Adrenal gland (tissue), 5 donors: ENCODE data around the gene CNKSR1.

Experiments used
- POLR2A ChIP-seq, 2 donors: fragments of 450-650 bp; IDR thresholded peaks; one replicate each; pipeline ENCODE4 v1.6.1; 2017; ENCODE audit warnings: antibody characterized with exemption in 2 of 2, mild to moderate bottlenecking in 2 of 2, moderate library complexity in 1 of 2
- TF ChIP-seq, protein P1 (sequence below), 6 experiments: fragments of 450-650 bp in 4 of 6; fragments of 200-600 bp in 2 of 6; sonication (generic) in 1 of 6; IDR thresholded peaks; 1 replicate in 5 of 6; 2 replicates in 1 of 6; pipeline versions ENCODE4 v1.5.1 to v1.8.0; 2016 to 2021; ENCODE audit warnings: antibody characterized with exemption in 6 of 6, mild to moderate bottlenecking in 2 of 6, moderate library complexity in 1 of 6
- donor health status: DM: no; HTN: no; CAD: no.

DNA sequence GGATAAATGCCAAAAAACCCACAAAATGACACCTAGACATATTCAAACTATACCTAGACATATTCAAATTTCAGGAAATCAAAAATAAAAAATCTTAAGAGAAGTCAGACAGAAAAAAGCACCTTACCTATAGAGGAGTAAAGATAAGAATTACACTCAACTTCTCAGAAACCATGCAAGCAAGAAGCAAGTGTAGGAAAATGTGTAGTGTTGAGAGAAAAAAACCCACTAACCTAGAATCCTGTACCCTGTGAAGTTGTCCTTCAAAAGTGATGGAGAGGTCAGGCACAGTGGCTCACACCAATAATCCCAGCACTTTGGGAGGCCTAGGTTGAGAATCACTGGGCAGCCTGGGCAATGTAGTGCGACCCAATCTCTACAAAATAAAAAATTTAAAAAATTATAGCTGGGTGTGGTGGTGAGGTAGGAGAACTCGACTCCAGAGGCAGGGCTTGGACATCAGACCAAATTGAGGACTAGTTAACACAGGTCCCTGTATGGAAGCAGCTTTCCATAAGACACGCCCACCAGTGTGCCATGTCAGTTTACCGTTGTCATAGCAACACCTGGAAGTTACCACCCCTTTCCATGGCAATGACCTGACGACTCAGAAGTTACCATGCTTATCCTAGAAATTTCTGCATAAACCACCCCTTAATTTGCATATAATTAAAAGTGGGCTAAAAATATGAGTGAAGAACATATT lies 45.0 kb upstream of the CNKSR1 start:
- TF ChIP-seq, protein P1, sequence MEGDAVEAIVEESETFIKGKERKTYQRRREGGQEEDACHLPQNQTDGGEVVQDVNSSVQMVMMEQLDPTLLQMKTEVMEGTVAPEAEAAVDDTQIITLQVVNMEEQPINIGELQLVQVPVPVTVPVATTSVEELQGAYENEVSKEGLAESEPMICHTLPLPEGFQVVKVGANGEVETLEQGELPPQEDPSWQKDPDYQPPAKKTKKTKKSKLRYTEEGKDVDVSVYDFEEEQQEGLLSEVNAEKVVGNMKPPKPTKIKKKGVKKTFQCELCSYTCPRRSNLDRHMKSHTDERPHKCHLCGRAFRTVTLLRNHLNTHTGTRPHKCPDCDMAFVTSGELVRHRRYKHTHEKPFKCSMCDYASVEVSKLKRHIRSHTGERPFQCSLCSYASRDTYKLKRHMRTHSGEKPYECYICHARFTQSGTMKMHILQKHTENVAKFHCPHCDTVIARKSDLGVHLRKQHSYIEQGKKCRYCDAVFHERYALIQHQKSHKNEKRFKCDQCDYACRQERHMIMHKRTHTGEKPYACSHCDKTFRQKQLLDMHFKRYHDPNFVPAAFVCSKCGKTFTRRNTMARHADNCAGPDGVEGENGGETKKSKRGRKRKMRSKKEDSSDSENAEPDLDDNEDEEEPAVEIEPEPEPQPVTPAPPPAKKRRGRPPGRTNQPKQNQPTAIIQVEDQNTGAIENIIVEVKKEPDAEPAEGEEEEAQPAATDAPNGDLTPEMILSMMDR (IDR thresholded peaks at IDR 0.05): no peak
- no peak for TF ChIP-seq POLR2A (IDR thresholded peaks at IDR 0.05)
